Activated CD4-positive, alpha-beta T cell treated with anti-CD3 and anti-CD28 coated beads, Interleukin-2, amount 50 U/mL, for 16 hours (primary cell): ENCODE measurements around the gene RAB14.
A peak's percentile ranks its signal among the peaks of the same experiment; 100 is the strongest.

ENCODE experiments used
- DNase-seq: peaks from one replicate; pipeline ENCODE4 v3.0.0-alpha.2; 2020

RAB14 gene

GRCh38 chr9:121201738-121202533 lies at the start of gene RAB14:
Gene RAB14, minus strand, starts transcription at chr9:121201869. Its CDS starts 8,457 bp downstream, at chr9:121193412.
- peak; percentile 100 for DNase-seq

DNA sequence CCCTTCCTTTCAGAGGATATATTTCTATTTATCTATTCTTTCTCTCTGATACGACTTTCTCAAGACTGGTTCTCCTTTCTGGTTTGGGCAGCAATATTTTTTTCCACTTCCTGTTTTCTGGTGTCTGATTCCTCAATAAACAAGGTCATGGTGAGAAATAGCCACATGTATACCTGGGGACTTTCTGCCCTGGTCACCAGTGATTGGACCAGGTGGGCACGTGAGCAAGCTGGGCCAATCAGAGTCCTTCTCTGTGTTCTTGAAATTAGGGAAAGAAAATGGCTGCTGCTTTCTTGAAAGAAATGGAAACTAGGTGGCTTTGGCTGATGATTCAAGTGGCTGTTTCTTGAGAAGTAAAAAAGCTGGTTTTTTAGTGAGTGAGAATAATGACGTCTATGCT lies 47.9 kb upstream of the RAB14 start:
- no peak for DNase-seq

DNA sequence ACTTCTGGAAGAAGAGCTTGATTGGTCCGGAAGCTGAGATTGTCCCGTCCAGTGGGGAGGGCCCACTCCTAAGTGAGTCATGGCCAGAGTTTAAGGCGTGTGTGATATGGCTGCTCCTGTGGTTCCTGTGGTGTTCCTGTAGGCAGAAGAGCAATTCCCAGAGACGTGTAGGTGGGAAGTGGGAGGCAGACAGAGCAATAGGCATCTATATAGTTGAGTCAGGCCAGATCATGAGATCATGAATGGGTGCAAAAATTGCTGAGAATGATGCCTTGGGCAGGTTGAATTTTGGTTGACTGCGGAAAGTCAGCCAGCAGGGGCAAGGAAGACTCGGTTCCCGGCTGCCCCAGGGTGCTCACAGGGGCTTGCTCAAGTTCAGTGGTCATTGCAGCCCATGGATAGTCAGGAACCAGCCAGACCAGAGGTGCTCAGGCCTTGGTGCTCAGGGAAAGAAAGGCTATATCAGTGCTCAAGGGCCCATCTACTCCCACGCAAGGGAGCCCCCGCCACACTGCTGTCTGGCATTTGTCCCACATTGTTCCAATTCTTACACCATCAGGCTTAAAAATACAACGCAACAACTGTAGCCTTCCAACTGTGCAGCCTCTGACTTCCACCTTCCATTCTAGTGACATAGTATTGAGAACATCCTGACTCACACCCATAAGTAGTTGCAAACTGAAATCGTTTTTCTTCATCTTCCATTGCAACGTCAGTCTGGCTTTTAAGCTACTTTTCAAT lies 45.3 kb upstream of the RAB14 start:
- no peak for DNase-seq

DNA sequence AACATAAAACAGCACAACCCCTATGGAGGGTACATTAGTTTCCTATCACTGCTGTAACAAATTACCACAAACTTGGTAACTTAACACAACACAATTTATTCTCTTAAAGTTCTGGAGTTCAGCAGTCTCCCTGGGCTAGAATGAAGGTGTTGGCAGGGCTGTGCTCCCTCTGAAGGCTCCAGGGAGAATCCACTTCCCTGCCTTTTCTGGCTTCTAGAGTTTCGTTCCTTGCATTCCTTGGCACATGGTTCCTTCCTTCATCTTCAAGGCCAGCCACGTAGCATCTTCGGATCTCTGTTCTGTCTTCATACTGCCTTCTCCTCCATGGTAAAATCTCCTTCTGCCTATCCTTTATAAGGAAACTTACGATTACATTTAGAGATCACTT lies 41.3 kb upstream of the RAB14 start:
- DNase-seq = no peak

DNA sequence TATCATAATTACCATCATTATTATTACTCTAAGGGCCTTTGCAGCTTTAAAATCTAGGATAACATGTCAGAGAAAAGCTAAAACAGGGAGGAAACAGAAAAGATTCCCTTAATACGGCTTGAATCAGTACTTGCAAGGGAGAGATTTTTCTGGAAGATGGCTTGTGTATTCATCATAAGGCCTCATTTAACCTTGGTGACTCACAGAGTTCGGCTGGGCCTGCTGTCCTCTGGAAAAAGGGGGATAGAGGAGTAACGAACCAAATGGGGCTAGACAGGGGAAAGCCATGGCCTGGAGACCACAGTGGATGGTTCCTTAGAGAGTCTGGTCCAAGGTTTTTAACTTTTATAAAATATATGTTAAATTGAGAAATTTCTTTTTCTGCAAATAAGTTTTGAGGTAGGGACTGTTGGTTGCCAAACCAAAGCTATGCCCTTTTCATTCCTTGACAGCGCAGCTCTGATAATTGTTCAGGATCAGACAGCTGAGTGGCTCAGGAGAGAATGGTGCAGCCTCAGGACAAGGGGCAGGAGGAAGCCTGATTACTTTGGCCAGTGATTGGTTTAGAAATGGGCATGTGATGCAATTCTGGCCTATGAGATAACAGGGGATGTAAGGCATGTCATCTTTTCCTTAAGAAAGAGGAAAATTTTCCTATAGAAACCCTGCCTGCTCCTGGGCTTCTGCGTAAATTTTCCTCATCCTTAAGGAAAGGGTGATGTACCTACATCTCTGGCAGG lies 40.7 kb upstream of the RAB14 start:
- no peak for DNase-seq

DNA sequence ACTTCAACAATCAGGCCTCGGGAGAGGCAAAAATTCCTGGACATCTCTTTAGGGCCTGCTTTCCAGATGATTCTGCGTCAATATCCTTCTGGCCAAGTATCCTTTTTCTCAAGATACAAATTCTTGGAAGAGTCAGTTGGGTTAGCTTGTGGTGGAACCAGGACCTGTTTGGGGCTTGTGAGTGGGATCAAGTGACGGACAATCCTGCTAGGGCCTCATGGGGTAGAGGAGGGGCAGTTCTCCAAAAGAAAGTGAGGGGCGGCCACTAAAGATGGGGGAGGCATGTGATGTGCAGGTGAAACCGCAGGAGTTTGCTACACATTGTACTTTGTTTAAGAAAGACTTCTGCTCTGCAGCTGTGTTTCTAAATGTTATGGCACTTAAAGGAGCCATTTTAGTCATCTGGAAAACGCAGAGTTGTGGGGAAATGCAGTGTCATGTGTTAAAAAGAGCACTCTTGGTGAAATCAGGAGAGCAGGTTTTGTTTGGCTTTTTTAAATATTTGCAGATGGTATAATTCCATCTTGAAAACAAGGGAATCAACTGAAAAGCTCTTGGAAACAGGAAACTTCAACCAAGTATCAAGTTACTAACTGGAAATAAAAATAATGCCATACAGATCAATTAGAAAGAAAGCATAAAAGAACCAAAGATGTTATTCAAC lies 38.9 kb upstream of the RAB14 start:
- DNase-seq = no peak

DNA sequence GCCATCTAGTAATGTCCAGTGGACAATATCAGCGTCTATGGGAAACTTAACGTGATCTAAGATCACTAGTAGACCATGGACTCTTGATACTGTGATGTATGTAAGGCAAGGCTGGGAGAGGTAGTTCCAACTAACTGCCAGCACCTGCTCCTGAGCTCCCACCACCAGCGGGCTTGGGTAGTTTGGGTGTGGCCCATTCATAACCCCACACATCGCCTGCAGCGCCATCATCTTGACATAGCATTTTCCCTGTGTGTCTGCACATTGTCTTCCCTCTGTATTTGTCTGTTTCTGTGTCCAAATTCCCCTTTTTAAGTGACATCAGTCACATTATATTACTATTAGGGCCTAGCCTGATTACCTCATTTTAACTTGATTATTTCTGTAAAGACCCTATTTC lies 38.2 kb upstream of the RAB14 start:
- DNase-seq = no peak

DNA sequence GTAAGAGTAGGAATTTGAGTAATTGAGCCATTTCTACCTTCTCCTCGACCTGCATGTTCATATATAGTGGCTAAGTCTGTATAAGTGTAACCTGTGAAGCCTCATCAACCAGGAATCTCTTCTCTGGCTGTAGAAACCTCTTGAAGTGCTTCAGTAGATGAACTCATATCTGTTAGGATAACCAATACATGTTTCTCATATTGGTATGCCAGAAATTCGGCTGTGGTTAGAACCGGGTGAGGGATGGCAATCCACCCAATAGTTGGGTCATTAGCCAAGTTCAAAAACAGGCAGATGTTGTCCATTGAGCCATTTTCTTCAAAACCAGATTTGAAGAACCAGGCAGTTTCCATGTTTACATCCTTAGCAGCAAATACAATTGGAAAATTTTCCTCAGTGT lies 37.4 kb upstream of the RAB14 start:
- DNase-seq = no peak

- DNase-seq = no peak
Observed at GRCh38 chr9:121237916-121238315, 36.2 kb upstream of the RAB14 start.

DNA sequence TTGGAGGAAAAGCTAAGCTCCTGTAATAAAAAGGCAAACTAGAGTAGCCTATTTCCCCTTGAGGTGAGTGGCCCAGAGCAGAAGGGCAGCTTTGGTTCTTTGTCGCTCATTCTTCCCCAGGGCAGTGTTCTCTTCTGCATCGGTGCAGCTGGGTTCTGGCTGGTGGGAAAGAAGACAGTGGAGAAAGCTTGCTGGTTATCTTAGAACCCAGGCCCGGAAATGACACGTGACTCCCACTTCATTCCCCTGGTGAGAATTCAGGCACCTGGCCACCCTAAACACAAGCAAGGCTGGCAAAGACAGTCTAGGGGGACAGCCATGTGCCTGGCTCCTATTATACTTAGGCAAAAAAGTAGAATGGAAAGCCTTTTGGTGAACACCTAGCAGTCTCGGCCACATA lies 33.8 kb upstream of the RAB14 start:
- no peak for DNase-seq

DNA sequence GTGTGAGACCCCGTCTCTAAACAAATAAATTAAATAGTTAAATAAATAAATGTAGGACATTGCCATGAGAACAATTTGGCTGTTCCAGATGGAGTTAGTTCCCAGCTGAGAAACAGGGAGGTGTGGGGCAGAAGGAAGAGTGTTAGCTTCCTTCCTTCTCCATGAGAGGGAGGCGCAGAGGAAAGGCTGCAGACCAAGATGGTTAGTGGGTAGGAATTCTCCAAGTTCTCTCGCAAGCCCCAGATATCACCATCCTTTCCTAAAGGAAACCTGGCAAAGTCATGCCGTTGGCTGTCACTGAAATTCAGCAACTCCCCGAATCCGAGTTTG lies 33.1 kb upstream of the RAB14 start:
- DNase-seq = no peak

- no peak for DNase-seq
Observed at GRCh38 chr9:121233906-121234831, 32.5 kb upstream of the RAB14 start.

- DNase-seq = no peak
Observed at GRCh38 chr9:121232251-121232650, 30.6 kb upstream of the RAB14 start.

DNA sequence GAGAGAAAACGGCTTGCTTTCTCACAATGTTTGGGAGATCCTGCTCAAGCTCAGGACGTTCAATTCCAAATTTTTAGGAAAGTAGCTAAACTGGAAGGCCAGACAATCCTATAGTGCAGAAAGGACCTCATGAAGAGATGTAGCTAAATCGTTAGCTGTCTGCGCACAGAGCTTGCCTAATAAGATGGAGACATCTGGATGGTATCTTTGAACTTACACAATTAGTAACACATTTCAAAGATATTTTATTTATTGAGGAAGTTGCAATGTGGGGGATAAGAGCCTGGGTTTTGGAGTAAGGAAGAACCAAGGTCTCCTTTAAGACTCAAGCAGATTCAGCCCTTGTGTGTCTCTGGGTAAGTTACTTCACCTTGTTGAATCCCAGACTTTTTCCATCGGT lies 28.6 kb upstream of the RAB14 start:
- no peak for DNase-seq

GRCh38 chr9:121227862-121228261 lies 26.2 kb upstream of the RAB14 start:
- no peak for DNase-seq

DNA sequence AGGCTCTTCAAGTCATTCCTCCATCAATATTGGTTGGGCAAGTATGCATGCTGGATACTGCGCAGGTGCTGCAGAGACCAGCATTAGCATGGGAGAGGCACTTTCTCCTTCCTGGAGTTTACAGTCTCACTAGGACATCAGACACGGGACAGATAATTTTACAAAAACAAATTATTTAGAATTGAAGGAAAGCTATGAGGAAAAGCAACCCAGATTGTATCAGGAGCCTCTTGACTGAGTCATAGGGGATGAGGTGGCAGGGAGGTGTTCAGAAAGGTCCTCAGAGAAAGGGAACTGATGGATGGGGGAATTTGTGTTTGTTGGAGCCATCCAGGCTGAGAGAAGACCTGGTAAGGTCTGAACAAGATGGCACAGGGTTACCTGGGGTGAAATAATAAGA lies 24.5 kb upstream of the RAB14 start:
- DNase-seq = no peak

DNA sequence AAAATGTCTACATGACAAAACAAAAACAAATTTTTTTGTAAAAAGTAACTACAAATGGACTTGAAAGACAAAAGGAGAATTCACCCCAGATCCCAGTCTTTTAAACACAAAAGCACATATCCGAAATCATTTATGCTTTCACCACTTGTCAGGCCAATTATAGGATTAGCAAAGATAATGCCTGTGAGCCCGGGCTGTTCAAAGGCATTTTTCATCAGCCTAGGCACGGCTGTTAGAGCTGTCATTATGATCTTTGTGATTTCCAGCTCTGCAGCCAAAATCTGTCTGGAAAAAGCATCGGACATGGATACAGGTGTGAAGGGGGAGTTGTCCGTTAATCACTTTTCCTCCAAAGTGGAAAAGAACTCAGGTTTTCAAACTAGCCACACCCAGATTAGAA lies 23.6 kb upstream of the RAB14 start:
- no peak for DNase-seq

- DNase-seq = peak; percentile 16
Observed at GRCh38 chr9:121222524-121223171, 21.0 kb upstream of the RAB14 start.

GRCh38 chr9:121221664-121222055 lies 20.0 kb upstream of the RAB14 start:
- DNase-seq = no peak

DNA sequence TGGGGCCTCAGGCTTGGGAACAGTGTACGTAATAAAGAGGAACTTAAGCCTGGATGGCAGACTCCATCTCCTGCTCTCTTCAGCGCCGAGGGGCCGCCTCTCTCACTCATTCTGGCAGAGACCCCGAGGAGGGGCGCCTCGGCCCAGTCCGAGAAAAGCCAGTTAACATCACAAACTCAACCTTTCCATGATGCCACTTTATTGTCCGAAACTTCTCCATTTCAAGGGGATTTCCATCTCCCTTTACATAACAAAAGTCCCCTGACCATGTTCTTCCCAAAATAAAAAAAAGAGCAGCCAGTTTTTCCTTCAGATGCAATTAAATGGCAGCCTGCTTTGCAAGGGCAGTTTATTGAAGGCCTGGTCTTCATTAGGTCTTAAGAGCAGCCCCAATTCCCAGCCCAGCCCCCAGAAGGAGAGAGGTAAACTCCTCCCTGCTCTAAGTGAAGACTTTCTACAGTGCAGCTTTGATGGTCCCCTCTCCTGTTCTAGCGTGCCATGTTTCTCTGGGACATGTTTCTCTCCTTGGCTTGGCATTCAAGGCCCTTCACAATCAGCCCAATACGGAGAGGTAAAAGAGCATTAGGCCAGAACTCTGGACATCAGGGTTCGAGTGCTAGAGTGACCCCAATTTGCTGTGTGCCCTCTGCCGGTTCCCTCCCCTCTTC lies 19.5 kb upstream of the RAB14 start:
- no peak for DNase-seq

DNA sequence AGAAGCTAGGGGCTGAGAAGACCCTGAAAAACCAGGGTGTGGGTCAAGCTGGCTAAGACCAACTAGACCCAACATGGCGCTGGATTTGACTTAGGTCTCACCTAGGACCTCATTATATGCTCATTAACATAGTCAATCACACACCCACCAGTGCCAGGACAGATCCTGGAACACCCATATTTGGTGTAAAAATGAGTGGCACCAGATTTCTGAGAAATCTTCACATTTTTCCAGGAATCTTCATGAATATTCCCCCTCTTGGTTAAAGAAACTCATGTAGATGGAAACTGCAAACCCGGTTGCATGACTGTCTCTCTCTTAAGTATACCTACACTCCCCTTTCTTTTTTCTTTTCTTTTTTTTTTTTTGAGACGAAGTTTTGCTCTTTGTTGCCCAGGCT lies 17.9 kb upstream of the RAB14 start:
- no peak for DNase-seq
